Lower leg skin (tissue), 3 donors: Measurements from ENCODE around the gene PPARGC1A.

Experiments used
- POLR2A ChIP-seq, 2 donors: fragments of 450-650 bp; IDR thresholded peaks; one replicate each; pipeline ENCODE4 v1.6.1; 2016 to 2017; ENCODE audit warnings: antibody characterized with exemption in 2 of 2, mild to moderate bottlenecking in 1 of 2, moderate library complexity in 1 of 2
- TF ChIP-seq, protein P1 (sequence below), 3 donors: fragments of 450-650 bp; IDR thresholded peaks; one replicate each; pipeline ENCODE4 v1.5.1; 2016; ENCODE audit warnings: antibody characterized with exemption in 3 of 3, mild to moderate bottlenecking in 3 of 3, moderate library complexity in 2 of 3

DNA sequence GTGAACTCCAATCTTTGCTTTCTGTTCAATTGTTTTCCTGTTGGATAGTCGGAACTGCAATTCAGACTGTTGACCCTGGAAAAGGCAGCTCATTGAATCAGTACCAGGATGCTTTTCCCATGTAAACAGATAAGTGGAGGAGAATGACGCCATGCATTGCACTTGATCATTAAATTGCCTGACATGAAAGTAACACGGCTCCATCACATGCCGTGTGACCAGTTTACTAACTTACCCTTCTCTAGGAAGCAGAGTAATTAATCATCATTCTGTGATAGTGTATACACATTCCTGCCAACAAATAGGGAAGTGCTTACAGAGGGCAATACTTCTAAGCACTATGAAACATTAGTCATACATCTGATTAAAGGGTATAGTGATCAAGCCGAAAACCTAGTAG, 101.4 kb downstream of the PPARGC1A start:
- TF ChIP-seq, protein P1, sequence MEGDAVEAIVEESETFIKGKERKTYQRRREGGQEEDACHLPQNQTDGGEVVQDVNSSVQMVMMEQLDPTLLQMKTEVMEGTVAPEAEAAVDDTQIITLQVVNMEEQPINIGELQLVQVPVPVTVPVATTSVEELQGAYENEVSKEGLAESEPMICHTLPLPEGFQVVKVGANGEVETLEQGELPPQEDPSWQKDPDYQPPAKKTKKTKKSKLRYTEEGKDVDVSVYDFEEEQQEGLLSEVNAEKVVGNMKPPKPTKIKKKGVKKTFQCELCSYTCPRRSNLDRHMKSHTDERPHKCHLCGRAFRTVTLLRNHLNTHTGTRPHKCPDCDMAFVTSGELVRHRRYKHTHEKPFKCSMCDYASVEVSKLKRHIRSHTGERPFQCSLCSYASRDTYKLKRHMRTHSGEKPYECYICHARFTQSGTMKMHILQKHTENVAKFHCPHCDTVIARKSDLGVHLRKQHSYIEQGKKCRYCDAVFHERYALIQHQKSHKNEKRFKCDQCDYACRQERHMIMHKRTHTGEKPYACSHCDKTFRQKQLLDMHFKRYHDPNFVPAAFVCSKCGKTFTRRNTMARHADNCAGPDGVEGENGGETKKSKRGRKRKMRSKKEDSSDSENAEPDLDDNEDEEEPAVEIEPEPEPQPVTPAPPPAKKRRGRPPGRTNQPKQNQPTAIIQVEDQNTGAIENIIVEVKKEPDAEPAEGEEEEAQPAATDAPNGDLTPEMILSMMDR (IDR thresholded peaks at IDR 0.05), result no peak
- no peak for TF ChIP-seq POLR2A (IDR thresholded peaks at IDR 0.05)
